DND-41 (cell line): ENCODE measurements around the gene ACAA1.

Experiments
- EZH2 ChIP-seq: IDR thresholded peaks from 3 replicates; pipeline ENCODE4 v1.6.1; 2012; ENCODE audit warnings: borderline replicate concordance, low read depth, mild to moderate bottlenecking, moderate library complexity, low read length, inconsistent platforms; ENCODE audit not compliant: severe bottlenecking
- TF ChIP-seq, protein P1 (sequence below): IDR thresholded peaks from 2 replicates; pipeline ENCODE4 v1.5.1; 2012; ENCODE audit warnings: borderline replicate concordance, low read length, moderate library complexity, mild to moderate bottlenecking; ENCODE audit not compliant: poor library complexity, severe bottlenecking; ENCODE audit errors: extremely low read depth

DNA sequence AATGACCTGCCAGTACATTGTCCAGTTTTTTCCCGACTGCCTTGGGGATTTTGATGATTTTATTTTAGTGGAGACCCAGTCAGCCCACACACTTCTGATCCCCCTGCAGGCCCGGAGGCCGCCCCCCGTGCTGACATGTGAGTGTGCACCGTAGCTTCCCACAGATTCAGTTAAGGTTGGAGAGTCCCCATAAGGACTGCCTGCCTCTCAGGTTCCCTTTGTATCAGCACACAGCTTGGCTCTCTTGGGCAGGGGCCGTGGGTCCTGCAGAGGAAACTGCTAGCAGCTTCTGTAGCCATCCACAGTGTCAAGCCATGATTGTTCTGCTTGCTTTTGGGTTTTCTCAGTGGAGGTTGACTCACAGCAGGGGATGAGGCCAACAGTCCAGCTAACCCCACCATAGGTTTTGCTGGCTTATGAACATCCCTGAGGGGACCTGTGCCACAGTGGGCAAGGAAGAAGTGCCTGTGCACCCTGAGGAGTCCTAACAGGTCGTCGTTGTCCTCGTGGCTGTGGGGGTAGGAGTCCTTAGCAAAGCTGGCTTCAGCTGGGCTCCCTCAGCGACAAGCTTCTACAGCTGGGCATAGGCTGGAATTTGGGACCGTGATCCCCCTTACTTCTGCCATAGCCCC lies 51.5 kb downstream of the ACAA1 start:
- TF ChIP-seq, protein P1, sequence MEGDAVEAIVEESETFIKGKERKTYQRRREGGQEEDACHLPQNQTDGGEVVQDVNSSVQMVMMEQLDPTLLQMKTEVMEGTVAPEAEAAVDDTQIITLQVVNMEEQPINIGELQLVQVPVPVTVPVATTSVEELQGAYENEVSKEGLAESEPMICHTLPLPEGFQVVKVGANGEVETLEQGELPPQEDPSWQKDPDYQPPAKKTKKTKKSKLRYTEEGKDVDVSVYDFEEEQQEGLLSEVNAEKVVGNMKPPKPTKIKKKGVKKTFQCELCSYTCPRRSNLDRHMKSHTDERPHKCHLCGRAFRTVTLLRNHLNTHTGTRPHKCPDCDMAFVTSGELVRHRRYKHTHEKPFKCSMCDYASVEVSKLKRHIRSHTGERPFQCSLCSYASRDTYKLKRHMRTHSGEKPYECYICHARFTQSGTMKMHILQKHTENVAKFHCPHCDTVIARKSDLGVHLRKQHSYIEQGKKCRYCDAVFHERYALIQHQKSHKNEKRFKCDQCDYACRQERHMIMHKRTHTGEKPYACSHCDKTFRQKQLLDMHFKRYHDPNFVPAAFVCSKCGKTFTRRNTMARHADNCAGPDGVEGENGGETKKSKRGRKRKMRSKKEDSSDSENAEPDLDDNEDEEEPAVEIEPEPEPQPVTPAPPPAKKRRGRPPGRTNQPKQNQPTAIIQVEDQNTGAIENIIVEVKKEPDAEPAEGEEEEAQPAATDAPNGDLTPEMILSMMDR: no peak
- no peak for TF ChIP-seq EZH2
